A549 (cell line): ENCODE results near the gene MNX1. TPM values are rescaled to one million over a fixed set of nuclear protein-coding genes. Genes with fewer than 3 reads are reported as not detected.
A peak's percentile ranks its signal among the peaks of the same experiment; 100 is the strongest.

ENCODE experiments used
- ATAC-seq, 2 experiments: fragments of 200-7000 bp in 1 of 2; fragments of >200 bp in 1 of 2; cut with Nextera tagmentation in 1 of 2; cut with Tn5 transposase in 1 of 2; 3 replicates each; pipeline versions ENCODE4 v1.8.0 to v1.9.1; 2018 to 2020; ENCODE audit warnings: mild to moderate bottlenecking in 1 of 2, moderate library complexity in 1 of 2
- CTCF ChIA-PET: fragments of 300-600 bp; sonication (Branson Sonifier 250); formaldehyde crosslinking; extraction: SDS; loops from one replicate; lab custom pipeline; 2021; ENCODE audit warnings: antibody characterized with exemption, inconsistent platforms; lab: Yijun Ruan, JAX
- POLR2A ChIA-PET: fragments of 350-600 bp; formaldehyde crosslinking; extraction: SDS; loops from one replicate; lab custom pipeline; 2021; ENCODE audit warnings: antibody characterized with exemption, inconsistent platforms; lab: Yijun Ruan, JAX
- DNase-seq, 2 experiments: peaks; one replicate each; pipeline versions ENCODE4 v3.0.0 to v3.0.0-alpha.2; 2011 to 2016; ENCODE audit warnings: low read depth in 1 of 2, low spot score in 1 of 2
- FAIRE-seq: peaks from 2 replicates; lab custom pipeline; 2011; peaks lifted over from hg19 to GRCh38; lab: Jason Lieb, UNC
- H3K27ac ChIP-seq, 2 experiments: fragments of >200 bp; sonication (Bioruptor Twin); formaldehyde crosslinking; 3 replicates each; pipeline ENCODE4 v1.5.1; 2016 to 2017
- H3K4me1 ChIP-seq: fragments of >200 bp; sonication (Bioruptor Twin); formaldehyde crosslinking; 3 replicates; pipeline ENCODE4 v1.6.1; 2016
- H3K4me2 ChIP-seq: fragments of >200 bp; sonication (Bioruptor Twin); formaldehyde crosslinking; 3 replicates; pipeline ENCODE4 v1.6.1; 2016
- H3K4me3 ChIP-seq: fragments of >200 bp; sonication (Bioruptor Twin); formaldehyde crosslinking; 3 replicates; pipeline ENCODE4 v1.5.1; 2016
- H3K9me3 ChIP-seq: fragments of >200 bp; sonication (Bioruptor Twin); formaldehyde crosslinking; 3 replicates; pipeline ENCODE4 v1.6.1; 2016
- ATOH8 ChIP-seq: fragments of 250-450 bp; sonication (Bioruptor Pico); IDR thresholded peaks from 2 replicates; pipeline ENCODE4 v1.5.0; 2020; ENCODE audit warnings: low read depth, mild to moderate bottlenecking, moderate library complexity
- BHLHE40 ChIP-seq: IDR thresholded peaks from 2 replicates; pipeline ENCODE4 v1.6.1; 2012; ENCODE audit warnings: low read depth, low read length, inconsistent platforms
- CBX8 ChIP-seq: fragments of 200-600 bp; sonication (generic); IDR thresholded peaks from 2 replicates; pipeline ENCODE4 v1.6.1; 2016
- CHD2 ChIP-seq: fragments of 150-350 bp; IDR thresholded peaks from 2 replicates; pipeline ENCODE4 v1.6.1; 2014; ENCODE audit warnings: low read length; ENCODE audit not compliant: partially characterized antibody
- CHD4 ChIP-seq: fragments of 200-600 bp; sonication (generic); IDR thresholded peaks from 2 replicates; pipeline ENCODE4 v1.6.1; 2016; ENCODE audit warnings: antibody characterized with exemption, mild to moderate bottlenecking, borderline replicate concordance
- CTCF ChIP-seq: fragments of >200 bp; sonication (Bioruptor Twin); formaldehyde crosslinking; IDR thresholded peaks from 3 replicates; pipeline ENCODE4 v1.5.1; 2016
- GATA3 ChIP-seq: IDR thresholded peaks from 2 replicates; pipeline ENCODE4 v1.6.1; 2012; ENCODE audit warnings: borderline replicate concordance
- HDAC2 ChIP-seq: fragments of 200-600 bp; sonication (generic); IDR thresholded peaks from 2 replicates; pipeline ENCODE4 v1.6.1; 2016
- HOXB5 ChIP-seq: fragments of 250-450 bp; sonication (Bioruptor Pico); IDR thresholded peaks from 2 replicates; pipeline ENCODE4 v1.5.0; 2020; ENCODE audit warnings: mild to moderate bottlenecking, moderate library complexity
- KDM5A ChIP-seq: fragments of 200-600 bp; sonication (generic); IDR thresholded peaks from 2 replicates; pipeline ENCODE4 v1.6.1; 2016; ENCODE audit warnings: antibody characterized with exemption, mild to moderate bottlenecking
- MAZ ChIP-seq: fragments of 150-350 bp; IDR thresholded peaks from 2 replicates; pipeline ENCODE4 v1.6.1; 2014; ENCODE audit warnings: antibody characterized with exemption, low read depth, low read length, borderline replicate concordance
- NPAS2 ChIP-seq: fragments of 250-450 bp; sonication (Bioruptor Pico); IDR thresholded peaks from 2 replicates; pipeline ENCODE4 v1.8.0; 2022; ENCODE audit warnings: mild to moderate bottlenecking, moderate library complexity, borderline replicate concordance
- PHF8 ChIP-seq: fragments of 200-600 bp; sonication (generic); IDR thresholded peaks from 2 replicates; pipeline ENCODE4 v1.6.1; 2016; ENCODE audit warnings: low read depth, mild to moderate bottlenecking, antibody characterized with exemption, moderate library complexity, borderline replicate concordance
- RFX5 ChIP-seq: fragments of 450-650 bp; IDR thresholded peaks from 2 replicates; pipeline ENCODE4 v1.7.1; 2014; ENCODE audit warnings: antibody characterized with exemption, mild to moderate bottlenecking, moderate library complexity
- SMC3 ChIP-seq: fragments of >200 bp; sonication (Bioruptor Twin); formaldehyde crosslinking; IDR thresholded peaks from 3 replicates; pipeline ENCODE4 v1.6.1; 2018; ENCODE audit warnings: inconsistent platforms
- SREBF2 ChIP-seq: fragments of 450-650 bp; IDR thresholded peaks from 2 replicates; pipeline ENCODE4 v1.6.1; 2014; ENCODE audit warnings: mild to moderate bottlenecking, moderate library complexity
- ZFP36 ChIP-seq: fragments of 450-650 bp; IDR thresholded peaks from 2 replicates; pipeline ENCODE4 v1.6.1; 2014; ENCODE audit warnings: borderline replicate concordance; ENCODE audit not compliant: partially characterized antibody
- ZNF302 ChIP-seq: fragments of 250-450 bp; sonication (Bioruptor Pico); IDR thresholded peaks from 2 replicates; pipeline ENCODE4 v1.9.0; 2021; ENCODE audit warnings: inconsistent platforms, mild to moderate bottlenecking, moderate library complexity
- WGBS: methylation state at CpG from one replicate; pipeline ENCODE4 v1.1.6; 2017; ENCODE audit errors: missing lambda C conversion rate; 5-methylcytosine and 5-hydroxymethylcytosine counted together
- polyA plus RNA-seq, 4 experiments: library from polyadenylated mRNA; depleted of rRNA in 3 of 4; stranded (reverse); fragments of >200 nt; fragmentation: RNase III in 1 of 4; extraction: RNeasy Plus Mini Kit Qiagen cat#74134 plus additional on column Dnase treatment in 1 of 4; gene quantifications; 2 replicates in 3 of 4; 3 replicates in 1 of 4; pipeline ENCODE4 v1.2.3, GENCODE V29; 2011 to 2017

Gene MNX1
- polyA plus RNA-seq, 2 of the 4 experiments (the other 2 are of a cell fraction): 0.70 to 4.5 TPM

GRCh38 chr7:157022681-157023588 lies 12.5 kb upstream of the MNX1 start:
- ATAC-seq (peak; percentile 14 to 24; a peak in 1 of 6 replicates), FAIRE-seq (no peak), DNase-seq (no peak)
- Histone ChIP-seq H3K9me3 (no peaks in the 10 kb centered on the region), H3K27ac (no peak overlapping the region), H3K4me3 (no peak overlapping the region), H3K4me2 (no peak overlapping the region), H3K4me1 (peaks cover 6% of the 10 kb centered on the region)
- 65% methylated on average over 18 of the region's 19 CpGs for WGBS
- TF ChIP-seq ATOH8 (CRISPR knock-in tag): no peak
- no peak for TF ChIP-seq MAZ
- TF ChIP-seq PHF8: no peak
- POLR2A ChIA-PET: no interaction called here
- CTCF ChIA-PET: interaction anchor here (0.9 to 1.6 kb wide), 4 partner anchors 9 to 251 kb away, joined by 3 read pairs; partner anchors contain the start of gene MNX1

- H3K4me2 ChIP-seq: peak overlapping the region; percentile 93; the same call in 1 of the 3 replicates
- H3K9me3 ChIP-seq: no peaks in the 10 kb centered on the region
- ATAC-seq: 0 out of 6 replicates have a peak, but pooled peaks of 1 of the 2 experiments have one; percentile 14
- 73% methylated on average over 28 of the region's 30 CpGs for WGBS
- H3K4me1 ChIP-seq: no peaks in the 10 kb centered on the region; the same call in 2 of the 3 replicates
- CTCF ChIA-PET: interaction anchor here (1.1 to 1.6 kb wide), 2 partner anchors 12 to 252 kb away, joined by 3 read pairs; partner anchors contain the start of gene MNX1
- H3K27ac ChIP-seq: no peak overlapping the region
- FAIRE-seq: no peak
- no peak for DNase-seq
- H3K4me3 ChIP-seq: peak overlapping the region; percentile 45; the same call in 1 of the 3 replicates
- POLR2A ChIA-PET: no interaction called here
- TF ChIP-seq SMC3: no peak
- no peak for TF ChIP-seq SREBF2
- TF ChIP-seq GATA3: no peak
- TF ChIP-seq ATOH8 (CRISPR knock-in tag): no peak
- TF ChIP-seq HOXB5 (CRISPR knock-in tag): no peak
- TF ChIP-seq BHLHE40: no peak
- no peak for TF ChIP-seq KDM5A
- no peak for TF ChIP-seq CHD2
- TF ChIP-seq CBX8: no peak
- TF ChIP-seq ZNF302: no peak
- TF ChIP-seq ZFP36: no peak
- TF ChIP-seq CHD4: no peak
- TF ChIP-seq HDAC2: no peak
- TF ChIP-seq NPAS2: no peak
- TF ChIP-seq RFX5: no peak
- TF ChIP-seq CTCF: no peak
Observed at GRCh38 chr7:157021871-157022680, 11.6 kb upstream of the MNX1 start.
